GM23338 (cell line): ENCODE results near the gene DSEL.

Experiments used
- CREB1 ChIP-seq: fragments of 250-450 bp; sonication (Bioruptor Pico); IDR thresholded peaks from 2 replicates; pipeline ENCODE4 v1.5.0; 2020; ENCODE audit warnings: low read depth, mild to moderate bottlenecking, moderate library complexity
- TF ChIP-seq, protein P1 (sequence below), 2 experiments: fragments of 200-600 bp in 1 of 2; sonication (generic) in 1 of 2; conservative IDR thresholded peaks; 2 replicates each; pipeline versions ENCODE4 v1.5.1 to v1.6.1; 2016 to 2017; ENCODE audit warnings: antibody characterized with exemption in 2 of 2, low read depth in 2 of 2, mild to moderate bottlenecking in 2 of 2, moderate library complexity in 1 of 2

GRCh38 chr18:67514901-67515540 is 1.5 kb downstream of the DSEL start:
- TF ChIP-seq, protein P1, sequence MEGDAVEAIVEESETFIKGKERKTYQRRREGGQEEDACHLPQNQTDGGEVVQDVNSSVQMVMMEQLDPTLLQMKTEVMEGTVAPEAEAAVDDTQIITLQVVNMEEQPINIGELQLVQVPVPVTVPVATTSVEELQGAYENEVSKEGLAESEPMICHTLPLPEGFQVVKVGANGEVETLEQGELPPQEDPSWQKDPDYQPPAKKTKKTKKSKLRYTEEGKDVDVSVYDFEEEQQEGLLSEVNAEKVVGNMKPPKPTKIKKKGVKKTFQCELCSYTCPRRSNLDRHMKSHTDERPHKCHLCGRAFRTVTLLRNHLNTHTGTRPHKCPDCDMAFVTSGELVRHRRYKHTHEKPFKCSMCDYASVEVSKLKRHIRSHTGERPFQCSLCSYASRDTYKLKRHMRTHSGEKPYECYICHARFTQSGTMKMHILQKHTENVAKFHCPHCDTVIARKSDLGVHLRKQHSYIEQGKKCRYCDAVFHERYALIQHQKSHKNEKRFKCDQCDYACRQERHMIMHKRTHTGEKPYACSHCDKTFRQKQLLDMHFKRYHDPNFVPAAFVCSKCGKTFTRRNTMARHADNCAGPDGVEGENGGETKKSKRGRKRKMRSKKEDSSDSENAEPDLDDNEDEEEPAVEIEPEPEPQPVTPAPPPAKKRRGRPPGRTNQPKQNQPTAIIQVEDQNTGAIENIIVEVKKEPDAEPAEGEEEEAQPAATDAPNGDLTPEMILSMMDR (conservative IDR thresholded peaks at IDR 0.05; ENCODE audit: low read depth in 2 of 2), result no peak
- TF ChIP-seq CREB1 (CRISPR knock-in tag), result no peak
